ENCODE results near the gene ADAMTS3.

ADAMTS3 gene

DNA sequence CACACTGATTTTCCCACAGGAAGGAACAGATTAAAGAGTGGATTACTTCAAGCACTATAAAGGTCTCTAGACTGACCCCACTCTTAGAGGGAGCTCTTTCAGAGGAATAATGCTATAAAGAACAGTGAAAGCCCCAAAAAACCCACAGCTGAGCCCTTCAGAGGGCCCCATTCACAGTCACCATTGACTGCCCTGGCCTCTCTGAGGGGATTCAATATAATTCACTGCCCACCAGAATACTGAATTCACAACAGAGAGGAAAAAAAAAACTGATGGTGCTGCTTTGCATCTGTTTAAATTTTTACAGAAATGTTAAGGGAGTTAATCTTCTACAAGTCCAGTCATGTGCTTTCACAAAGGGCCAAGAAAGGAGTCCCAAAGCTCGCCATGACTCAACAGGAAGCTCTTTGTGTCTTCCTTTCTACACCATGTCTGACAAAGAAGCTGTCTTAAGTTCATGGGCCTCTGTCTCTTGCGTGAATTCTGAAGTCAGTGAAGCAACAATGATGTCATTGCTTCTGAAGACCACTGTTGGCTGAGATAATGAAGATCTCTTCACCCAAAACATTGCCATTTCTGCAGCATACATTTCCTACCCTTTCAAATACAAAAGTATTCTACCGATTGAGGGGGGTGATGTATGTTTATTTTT is 174.9 kb downstream of the ADAMTS3 start:
- DNase-seq = no peak

DNA sequence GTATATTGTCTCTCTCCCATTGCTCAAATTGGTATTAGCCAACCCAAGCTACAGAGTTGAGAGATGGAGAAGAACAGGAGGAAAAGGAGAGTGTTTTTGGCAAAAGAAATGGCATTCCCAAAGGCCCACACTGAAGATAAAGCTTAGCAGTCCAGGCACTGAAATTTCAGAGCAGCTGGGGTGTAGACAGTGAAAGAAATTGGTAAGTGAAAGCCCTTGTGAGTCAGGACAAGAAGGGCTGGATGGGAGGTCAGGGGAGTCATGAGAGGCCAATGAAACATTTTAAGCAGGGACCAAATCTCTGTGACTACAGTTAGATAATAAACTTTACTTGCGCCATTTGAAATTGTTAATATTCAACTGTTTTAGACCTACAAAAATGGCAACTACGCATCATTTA is 177.7 kb downstream of the ADAMTS3 start:
- no peak for DNase-seq

GRCh38 chr4:72390409-72390808 is 178.6 kb downstream of the ADAMTS3 start:
- DNase-seq = no peak

GRCh38 chr4:72388521-72388920 is 180.5 kb downstream of the ADAMTS3 start:
- DNase-seq = no peak

GRCh38 chr4:72387959-72388358 is 181.1 kb downstream of the ADAMTS3 start:
- DNase-seq = no peak

- no peak for DNase-seq
Measured at GRCh38 chr4:72383439-72383838, 185.6 kb downstream of the ADAMTS3 start.

GRCh38 chr4:72378901-72379300 is 190.1 kb downstream of the ADAMTS3 start:
- no peak for DNase-seq

DNA sequence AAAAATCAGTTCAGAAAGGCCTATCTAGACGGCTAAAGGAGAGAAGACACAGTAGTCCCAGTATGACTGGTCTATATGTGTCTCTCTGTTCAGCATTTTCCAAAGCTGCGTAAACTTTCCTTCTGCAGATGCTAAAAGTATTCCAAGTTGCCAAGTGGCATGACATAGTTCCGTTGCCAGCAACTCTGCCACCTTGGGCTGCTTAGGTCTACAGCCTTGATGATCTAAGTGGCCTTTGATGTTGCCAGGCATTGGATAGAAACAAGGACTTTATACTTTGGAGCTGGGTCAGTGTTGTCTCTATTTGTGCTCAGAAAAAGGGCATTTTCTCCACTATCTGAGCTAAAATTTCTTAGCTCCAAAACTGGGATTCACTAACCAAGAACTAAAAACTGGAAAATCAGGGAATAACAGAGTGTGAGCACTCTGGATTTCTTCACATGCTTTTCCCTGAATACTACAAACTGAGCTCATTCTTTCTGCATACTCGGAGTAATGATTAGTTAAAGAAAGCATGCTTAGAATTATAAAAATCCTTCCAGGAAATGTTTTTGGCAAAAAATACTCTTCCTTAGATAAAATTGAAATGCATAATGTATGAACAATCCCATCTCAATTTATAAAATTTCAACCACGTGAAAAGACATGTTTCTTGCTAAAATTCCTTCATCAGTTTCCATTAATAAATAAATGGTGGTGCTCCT is 191.4 kb downstream of the ADAMTS3 start:
- no peak for DNase-seq

DNA sequence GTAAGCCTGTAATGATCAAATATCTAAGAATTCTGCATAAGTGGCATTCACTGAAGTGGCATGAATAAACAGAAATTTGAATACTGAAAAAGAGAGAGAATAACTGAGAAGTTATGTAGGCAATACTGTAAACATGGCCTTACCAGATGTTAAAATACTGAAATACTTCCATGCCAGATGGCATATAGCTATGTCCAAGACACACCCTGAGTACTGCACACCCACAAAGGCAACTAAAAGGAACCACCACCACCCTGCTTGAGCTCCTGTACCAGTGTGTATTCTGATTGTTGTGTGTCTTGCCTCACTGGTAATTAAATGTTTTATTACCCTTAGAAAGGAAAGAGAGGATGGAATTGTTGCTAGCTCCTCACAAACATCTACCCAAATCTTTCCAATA is 192.1 kb downstream of the ADAMTS3 start:
- no peak for DNase-seq

DNA sequence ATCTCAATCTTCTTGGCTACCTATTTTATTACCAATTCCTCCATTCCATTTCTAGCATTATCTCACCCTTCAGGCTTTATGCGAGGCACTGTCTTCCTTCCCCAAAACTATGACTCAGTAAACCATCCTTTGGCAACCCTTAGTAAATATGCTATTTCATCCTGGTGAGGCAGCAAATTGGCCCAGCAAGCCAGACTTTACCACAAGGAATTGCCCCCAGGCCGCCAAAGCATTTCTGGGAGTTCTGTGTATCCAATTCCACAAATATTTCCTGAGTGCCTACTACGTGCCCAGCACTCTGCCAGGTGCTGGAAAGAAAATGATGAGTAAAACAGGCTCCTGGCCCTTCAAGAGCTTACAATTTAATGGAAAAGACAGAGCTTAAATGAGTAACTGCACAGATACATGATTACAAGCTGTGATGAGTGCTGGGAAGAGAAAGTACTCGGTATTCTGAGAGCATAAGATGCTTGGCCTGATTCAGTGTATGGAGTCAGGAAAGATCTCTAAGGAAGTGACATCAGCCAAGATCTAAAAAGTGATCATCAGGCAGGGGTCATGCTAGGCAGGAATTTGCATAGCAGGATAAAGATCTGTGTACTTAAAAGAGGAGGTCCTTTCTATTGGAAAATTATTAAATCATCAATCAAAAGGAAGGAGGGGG is 193.8 kb downstream of the ADAMTS3 start:
- no peak for DNase-seq

DNA sequence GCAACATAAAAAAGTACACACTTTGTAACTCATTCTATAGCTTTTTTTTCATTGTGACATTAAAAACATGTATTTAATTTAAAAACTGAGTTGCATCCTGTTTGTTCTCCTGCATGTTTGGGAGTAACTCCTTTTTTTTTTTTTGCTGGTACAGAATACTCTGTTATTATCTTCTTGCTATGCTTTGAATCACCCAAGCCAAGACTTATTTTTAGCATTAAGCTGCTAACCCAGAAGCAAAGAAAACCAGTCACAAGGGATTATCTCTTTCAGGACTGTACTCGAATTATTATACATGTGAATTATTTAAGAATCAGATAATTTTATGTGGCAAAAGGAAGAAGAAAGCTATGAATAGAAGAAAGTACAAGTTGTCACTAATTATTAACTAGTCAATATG is 194.9 kb downstream of the ADAMTS3 start:
- DNase-seq = no peak

DNA sequence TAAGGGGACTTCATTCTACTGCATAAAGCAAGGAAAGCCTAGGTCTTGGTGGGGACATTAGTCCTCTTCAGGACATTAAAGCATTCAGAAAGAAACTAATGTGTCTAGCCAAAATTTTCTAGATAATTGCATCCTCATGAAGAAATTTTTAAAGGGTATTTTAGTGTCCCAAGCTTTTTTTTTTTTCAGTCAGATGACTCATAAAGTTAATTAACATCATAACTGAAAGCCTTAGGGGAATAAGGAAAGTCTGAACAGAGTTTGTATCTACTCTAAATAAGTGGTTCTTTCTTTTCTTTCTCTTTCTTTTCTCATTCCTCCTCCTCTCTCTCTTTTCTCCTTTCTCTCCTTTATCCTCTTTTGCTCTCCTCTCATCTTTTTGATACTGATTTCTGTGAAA is 202.4 kb downstream of the ADAMTS3 start:
- DNase-seq = no peak

- no peak for DNase-seq
Measured at GRCh38 chr4:72365981-72366380, 203.0 kb downstream of the ADAMTS3 start.

DNA sequence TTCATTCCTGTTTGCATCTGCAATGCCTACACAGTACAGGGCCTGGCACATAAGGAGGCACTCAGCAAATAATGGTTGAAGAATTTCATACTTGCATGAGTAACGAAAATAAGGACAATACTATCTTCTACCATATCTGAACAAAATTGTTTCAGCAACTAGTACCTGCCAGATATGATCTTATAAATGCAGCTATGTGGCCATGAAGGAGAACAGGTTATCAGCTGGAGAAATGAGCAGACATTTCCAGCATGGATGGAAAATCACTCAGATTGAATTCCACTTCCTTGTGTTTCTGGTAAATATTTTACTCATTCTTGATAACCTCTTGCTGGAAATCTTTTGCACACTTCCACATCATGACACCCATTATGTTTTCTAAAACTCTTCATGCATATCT is 204.0 kb downstream of the ADAMTS3 start:
- no peak for DNase-seq

DNA sequence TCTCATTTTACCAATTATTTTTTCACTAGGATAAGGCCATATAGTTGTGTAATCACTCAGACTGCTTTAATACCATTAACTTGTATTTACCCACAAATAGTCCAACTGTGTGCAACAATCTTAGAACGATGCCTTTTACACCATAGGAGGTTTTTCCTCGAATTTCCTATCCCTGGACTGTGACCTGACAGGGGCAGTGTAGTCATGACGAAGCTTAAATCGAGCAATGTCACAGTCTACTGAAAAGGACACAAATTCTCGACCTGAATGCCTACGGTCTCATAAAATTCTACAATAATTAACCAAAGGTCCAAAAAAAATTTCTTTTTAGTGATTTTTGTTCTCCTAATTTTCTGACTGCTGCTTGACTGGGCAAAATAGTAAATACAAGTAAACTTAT is 208.9 kb downstream of the ADAMTS3 start:
- DNase-seq = no peak

- DNase-seq = no peak
Measured at GRCh38 chr4:72358483-72358882, 210.5 kb downstream of the ADAMTS3 start.

DNA sequence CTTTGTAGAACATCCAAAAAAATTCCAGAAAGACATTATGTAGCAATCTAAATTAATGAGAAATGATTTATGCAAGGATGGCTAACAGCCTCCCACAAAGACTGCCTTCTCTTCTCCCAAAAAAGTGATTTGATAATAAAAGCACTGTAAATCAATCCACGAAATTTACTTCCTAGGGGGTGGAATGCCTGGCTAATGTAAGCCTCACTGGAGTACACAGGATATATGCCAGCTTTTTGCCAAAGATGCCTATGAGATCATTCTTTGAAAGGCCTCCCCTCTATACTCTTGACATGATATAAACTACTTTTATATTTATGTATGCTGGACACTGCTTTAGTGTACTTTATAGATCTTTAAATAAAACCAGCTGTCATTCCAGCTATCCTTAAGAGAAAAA is 211.1 kb downstream of the ADAMTS3 start:
- DNase-seq = no peak

DNA sequence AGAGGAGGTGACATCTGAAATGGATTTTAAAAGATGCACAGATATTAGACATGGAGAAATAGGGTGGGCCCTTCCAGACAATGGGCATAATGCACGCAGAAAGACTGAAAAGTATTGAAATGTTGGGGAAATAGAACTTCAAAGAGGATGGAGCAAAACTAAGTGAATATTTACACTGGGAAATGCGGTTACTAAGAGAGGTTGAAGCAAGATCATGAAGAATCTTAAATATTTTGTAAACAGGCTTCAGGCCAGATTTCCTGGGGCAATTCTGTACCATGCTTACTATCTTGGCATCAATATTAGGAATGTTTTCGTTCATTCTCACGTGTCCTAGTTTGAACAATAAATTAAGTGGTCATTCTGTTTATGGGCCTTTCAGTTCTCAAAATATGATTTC is 216.3 kb downstream of the ADAMTS3 start:
- no peak for DNase-seq

DNA sequence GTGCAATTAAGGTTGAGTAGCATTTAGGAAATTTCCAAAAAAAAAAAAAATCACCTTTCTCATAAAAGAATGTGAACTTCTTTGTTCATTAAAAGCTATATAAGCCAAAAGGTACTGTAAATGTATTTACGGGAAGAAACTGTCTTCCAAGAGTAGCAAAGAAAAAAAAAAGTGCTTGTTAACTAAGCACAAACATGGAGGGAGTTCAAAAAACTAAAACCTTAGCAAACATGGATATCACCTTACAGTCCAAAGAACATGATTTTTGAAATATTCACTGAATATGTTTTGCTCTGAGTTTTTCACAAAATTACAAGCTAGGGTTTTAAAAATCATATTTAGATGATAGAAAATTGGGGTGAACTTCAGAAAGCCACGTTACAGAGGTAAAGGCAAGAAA is 217.5 kb downstream of the ADAMTS3 start:
- DNase-seq = no peak

- no peak for DNase-seq
Measured at GRCh38 chr4:72348701-72349100, 220.3 kb downstream of the ADAMTS3 start.

DNA sequence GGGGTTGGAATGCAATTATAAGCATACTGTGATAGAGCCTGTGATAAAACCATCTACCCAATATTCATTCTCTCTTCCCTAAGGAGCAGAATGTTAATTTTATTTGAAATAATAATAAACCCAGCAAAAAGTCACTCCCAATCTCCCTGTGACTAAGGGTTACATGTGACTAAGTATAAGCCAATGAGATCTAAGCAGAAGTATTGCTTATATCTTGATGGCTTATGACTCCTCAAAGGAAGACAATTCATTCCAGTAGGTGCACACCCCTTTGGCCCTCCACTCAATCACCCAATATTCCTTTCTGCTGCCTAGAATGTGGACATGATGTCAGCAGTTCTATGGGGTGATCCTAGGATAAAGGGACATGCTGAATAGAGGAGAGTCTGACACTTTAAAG is 224.6 kb downstream of the ADAMTS3 start:
- DNase-seq = no peak

GRCh38 chr4:72341432-72341820 is 227.6 kb downstream of the ADAMTS3 start:
- no peak for DNase-seq

DNA sequence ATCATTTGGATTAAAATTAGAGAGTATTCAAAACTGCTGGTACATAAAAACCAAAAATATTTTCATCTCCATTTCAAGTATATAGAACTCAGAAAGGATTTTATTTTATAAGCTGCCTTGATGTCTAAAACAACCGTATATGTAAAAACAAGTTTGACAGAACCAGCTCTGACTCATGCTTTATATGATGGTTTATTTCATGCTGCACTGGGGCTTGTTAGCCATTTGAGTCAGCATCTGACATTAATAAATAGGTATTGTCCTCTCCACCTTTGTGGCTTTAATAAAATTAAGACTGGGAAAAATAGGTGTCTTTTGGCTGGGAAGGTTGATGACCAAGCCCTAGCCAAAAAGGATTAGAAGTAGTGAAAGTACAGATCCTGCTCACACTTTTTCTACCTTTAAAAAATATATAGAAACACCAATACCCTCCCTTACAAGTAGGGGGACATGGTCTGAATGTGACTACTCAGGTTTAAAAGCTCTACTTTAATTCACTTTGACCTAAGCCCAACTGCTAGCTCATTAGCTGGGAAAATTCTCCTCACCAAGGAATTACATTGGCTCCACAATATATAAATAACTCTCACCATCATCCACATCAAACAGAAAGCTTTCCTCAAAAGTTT is 228.1 kb downstream of the ADAMTS3 start:
- DNase-seq = no peak

- no peak for DNase-seq
Measured at GRCh38 chr4:72338060-72338459, 231.0 kb downstream of the ADAMTS3 start.
